ENCODE measurements around the gene C19orf12. TPM values are rescaled to one million over a fixed set of nuclear protein-coding genes. Genes with fewer than 3 reads are reported as not detected.

C19orf12 gene
- total and polyA plus RNA-seq, 2 of the 4 experiments (the other 2 are of a cell fraction): 16.3 to 24.0 TPM

DNA sequence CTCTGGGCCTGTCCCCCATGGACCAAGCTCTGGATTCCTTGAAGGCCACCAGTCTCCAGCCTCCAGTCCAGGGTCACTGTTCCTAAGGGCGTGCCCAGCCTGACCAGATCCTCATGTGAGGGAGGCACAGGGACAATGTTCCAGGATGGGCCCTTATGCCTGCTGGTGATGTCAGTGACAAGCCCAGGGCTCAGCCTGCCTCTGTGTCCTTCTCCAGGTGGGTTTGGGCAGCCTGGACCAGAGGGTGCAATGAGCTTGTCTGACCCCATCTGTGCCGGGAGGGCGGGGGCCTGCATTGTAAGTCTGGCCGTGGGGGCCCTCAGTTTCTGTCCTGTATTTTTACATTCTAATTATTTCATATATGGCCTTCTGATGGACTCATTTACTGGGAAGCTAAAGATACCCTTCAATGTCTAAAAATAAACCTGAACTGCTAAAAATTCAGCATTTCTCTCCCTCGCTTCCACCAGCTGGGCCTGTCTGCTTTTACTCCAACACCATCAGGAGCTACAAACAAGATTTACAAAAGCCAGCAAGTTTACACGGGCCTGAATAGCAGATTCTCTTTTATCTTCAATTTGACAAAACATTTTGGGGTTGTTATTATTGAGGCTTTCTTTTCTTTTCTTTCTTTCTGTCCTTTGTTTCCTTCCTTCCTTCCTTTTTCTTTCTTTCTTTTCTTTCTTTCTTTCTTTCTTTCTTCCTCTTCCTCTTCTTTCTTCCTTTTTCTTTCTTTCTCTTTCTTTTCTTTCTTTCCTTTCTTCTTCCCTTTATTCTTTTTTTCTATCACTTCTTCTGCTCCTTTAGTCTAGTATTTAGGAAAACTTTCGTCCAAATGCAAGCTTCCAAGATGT, 34.2 kb upstream of the C19orf12 start:
- Histone ChIP-seq H3K4me2 (ENCODE audit: low read depth, low read length) (no peak overlapping the region), H3K56ac (ENCODE audit: extremely low read depth, insufficient read depth, low read length) (no peak overlapping the region), H4K20me1 (ENCODE audit: insufficient read depth, low read length) (no peaks in the 10 kb centered on the region), H3K9me3 (ENCODE audit: control insufficient read depth, insufficient read depth, low read length) (no peaks in the 10 kb centered on the region), H2BK20ac (ENCODE audit: low read depth, low read length) (no peak overlapping the region), H3K4ac (ENCODE audit: low read depth, low read length) (no peak overlapping the region), H3K9ac (ENCODE audit: low read depth, low read length) (no peak overlapping the region), H3K18ac (ENCODE audit: low read depth, low read length) (no peak overlapping the region), H2AK9ac (replicated peaks; ENCODE audit: low read depth, low read length, poor library complexity) (no peak overlapping the region), H4K8ac (ENCODE audit: low read depth in 2 of 2, low read length in 2 of 2) (no peak overlapping the region), H3K23ac (ENCODE audit: low read depth, low read length) (no peak overlapping the region), H3K9me1 (ENCODE audit: insufficient read depth, low read length) (no peaks in the 10 kb centered on the region), H2BK5ac (ENCODE audit: low read depth, low read length, poor library complexity, severe bottlenecking) (no peak overlapping the region), H3K27ac (ENCODE audit: insufficient read depth, low read length) (no peak overlapping the region), H3K4me3 (ENCODE audit: insufficient read depth, low read depth, low read length) (no peak overlapping the region), H3K36me3 (ENCODE audit: control insufficient read depth, insufficient read depth, low read length) (no peaks in the 10 kb centered on the region), H2BK120ac (ENCODE audit: low read depth, low read length) (no peak overlapping the region), H4K5ac (ENCODE audit: low read depth, low read length) (no peak overlapping the region), H3K27me3 (ENCODE audit: control insufficient read depth, insufficient read depth, low read length) (peaks cover 5% of the 10 kb centered on the region; the same call in 1 of the 2 replicates), H2AFZ (replicated peaks; ENCODE audit: low read length, poor library complexity) (no peak overlapping the region), H4K91ac (ENCODE audit: insufficient read depth, low read depth, low read length) (no peak overlapping the region), H3K79me1 (ENCODE audit: low read depth in 1 of 2, low read length in 2 of 2) (no peaks in the 10 kb centered on the region), H3K4me1 (ENCODE audit: control insufficient read depth, insufficient read depth, low read length) (no peaks in the 10 kb centered on the region), H3K14ac (replicated peaks; ENCODE audit: low read depth, low read length) (no peak overlapping the region), H2AK5ac (ENCODE audit: low read depth, low read length) (no peak overlapping the region), H2BK15ac (ENCODE audit: low read depth, low read length) (no peak overlapping the region)
- POLR2A ChIA-PET (ENCODE audit: unreplicated experiment): no interaction called here
- no CpG with 5 or more reads among the region's 7 CpGs for WGBS, 2 experiments (ENCODE audit: extremely low coverage in 2 of 2, insufficient read length in 1 of 2)
- no peak for TF ChIP-seq MXI1 (IDR thresholded peaks at IDR 0.05; ENCODE audit: borderline replicate concordance, low read depth, low read length)
- no peak for TF ChIP-seq CTCF (conservative IDR thresholded peaks at IDR 0.05; ENCODE audit: low read depth, low read length)
- TF ChIP-seq CHD1 (IDR thresholded peaks at IDR 0.05; ENCODE audit: low read depth, low read length): no peak
- no peak for TF ChIP-seq RCOR1 (IDR thresholded peaks at IDR 0.05; ENCODE audit: insufficient replicate concordance, low read length)
- TF ChIP-seq CEBPB (IDR thresholded peaks at IDR 0.05; ENCODE audit: low read depth, low read length): no peak
- TF ChIP-seq ELK1 (IDR thresholded peaks at IDR 0.05; ENCODE audit: borderline replicate concordance, low read depth, low read length): no peak
- no peak for TF ChIP-seq MAFK (IDR thresholded peaks at IDR 0.05; ENCODE audit: low read depth, low read length)
- TF ChIP-seq RFX5 (IDR thresholded peaks at IDR 0.05; ENCODE audit: low read depth, low read length): no peak
- TF ChIP-seq BHLHE40 (IDR thresholded peaks at IDR 0.05; ENCODE audit: low read depth, low read length): no peak
- TF ChIP-seq MAZ (IDR thresholded peaks at IDR 0.05; ENCODE audit: borderline replicate concordance, low read depth, low read length): no peak
- no peak for TF ChIP-seq NFE2L2 (IDR thresholded peaks at IDR 0.05; ENCODE audit: low read depth, low read length)
- TF ChIP-seq POLR2A (IDR thresholded peaks at IDR 0.05; ENCODE audit: low read depth, low read length): no peak
- TF ChIP-seq RAD21 (IDR thresholded peaks at IDR 0.05; ENCODE audit: low read length): no peak
- TF ChIP-seq FOS (IDR thresholded peaks at IDR 0.05; ENCODE audit: low read depth, low read length): no peak
- TF ChIP-seq, protein P1, sequence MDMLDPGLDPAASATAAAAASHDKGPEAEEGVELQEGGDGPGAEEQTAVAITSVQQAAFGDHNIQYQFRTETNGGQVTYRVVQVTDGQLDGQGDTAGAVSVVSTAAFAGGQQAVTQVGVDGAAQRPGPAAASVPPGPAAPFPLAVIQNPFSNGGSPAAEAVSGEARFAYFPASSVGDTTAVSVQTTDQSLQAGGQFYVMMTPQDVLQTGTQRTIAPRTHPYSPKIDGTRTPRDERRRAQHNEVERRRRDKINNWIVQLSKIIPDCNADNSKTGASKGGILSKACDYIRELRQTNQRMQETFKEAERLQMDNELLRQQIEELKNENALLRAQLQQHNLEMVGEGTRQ (IDR thresholded peaks at IDR 0.05; ENCODE audit: low read depth, low read length): no peak
- DNase-seq (no peak), ATAC-seq (ENCODE audit: low read depth) (no peak)
- dilution Hi-C loops (cut with HindIII; ENCODE audit: low sequenced_read_pairs, unreplicated experiment): no loop called here
- intact Hi-C loops (cut with micrococcal nuclease): no loop called here
- in situ Hi-C loops (cut with MboI; ENCODE audit: low sequenced_read_pairs): no loop called here
- no TSS peak for BruUV-seq (replicated peaks)
- CTCF ChIA-PET: interaction anchor here (1.3 kb wide), 1 partner anchor 11 kb away, joined by 3 read pairs; no protein-coding TSS in a partner anchor
